BLaER1 (cell line): ENCODE measurements around the gene SNX12.
A peak's percentile ranks its signal among the peaks of the same experiment; 100 is the strongest.

Experiments
- H3K27ac ChIP-seq: shearing (Covaris generic); formaldehyde crosslinking; 2 replicates; pipeline ENCODE4 v1.8.1; 2022
- H3K27me3 ChIP-seq: shearing (Covaris generic); formaldehyde crosslinking; 2 replicates; pipeline ENCODE4 v1.8.1; 2022
- H3K36me3 ChIP-seq: shearing (Covaris generic); formaldehyde crosslinking; 2 replicates; pipeline ENCODE4 v1.8.1; 2022
- H3K4me1 ChIP-seq: shearing (Covaris generic); formaldehyde crosslinking; 2 replicates; pipeline ENCODE4 v1.8.1; 2022
- H3K4me2 ChIP-seq: shearing (Covaris generic); formaldehyde crosslinking; 2 replicates; pipeline ENCODE4 v1.8.1; 2022
- H3K4me3 ChIP-seq: shearing (Covaris generic); formaldehyde crosslinking; 2 replicates; pipeline ENCODE4 v1.8.1; 2022
- H3K9ac ChIP-seq: shearing (Covaris generic); formaldehyde crosslinking; 2 replicates; pipeline ENCODE4 v1.8.1; 2022
- H3K9me3 ChIP-seq: shearing (Covaris generic); formaldehyde crosslinking; 2 replicates; pipeline ENCODE4 v1.8.1; 2022
- H4K20me1 ChIP-seq: shearing (Covaris generic); formaldehyde crosslinking; 2 replicates; pipeline ENCODE4 v1.8.1; 2022
- Cebpa-rat ChIP-seq: shearing (Covaris generic); IDR thresholded peaks from 2 replicates; pipeline ENCODE4 v1.8.1; 2022

The SNX12 gene

DNA sequence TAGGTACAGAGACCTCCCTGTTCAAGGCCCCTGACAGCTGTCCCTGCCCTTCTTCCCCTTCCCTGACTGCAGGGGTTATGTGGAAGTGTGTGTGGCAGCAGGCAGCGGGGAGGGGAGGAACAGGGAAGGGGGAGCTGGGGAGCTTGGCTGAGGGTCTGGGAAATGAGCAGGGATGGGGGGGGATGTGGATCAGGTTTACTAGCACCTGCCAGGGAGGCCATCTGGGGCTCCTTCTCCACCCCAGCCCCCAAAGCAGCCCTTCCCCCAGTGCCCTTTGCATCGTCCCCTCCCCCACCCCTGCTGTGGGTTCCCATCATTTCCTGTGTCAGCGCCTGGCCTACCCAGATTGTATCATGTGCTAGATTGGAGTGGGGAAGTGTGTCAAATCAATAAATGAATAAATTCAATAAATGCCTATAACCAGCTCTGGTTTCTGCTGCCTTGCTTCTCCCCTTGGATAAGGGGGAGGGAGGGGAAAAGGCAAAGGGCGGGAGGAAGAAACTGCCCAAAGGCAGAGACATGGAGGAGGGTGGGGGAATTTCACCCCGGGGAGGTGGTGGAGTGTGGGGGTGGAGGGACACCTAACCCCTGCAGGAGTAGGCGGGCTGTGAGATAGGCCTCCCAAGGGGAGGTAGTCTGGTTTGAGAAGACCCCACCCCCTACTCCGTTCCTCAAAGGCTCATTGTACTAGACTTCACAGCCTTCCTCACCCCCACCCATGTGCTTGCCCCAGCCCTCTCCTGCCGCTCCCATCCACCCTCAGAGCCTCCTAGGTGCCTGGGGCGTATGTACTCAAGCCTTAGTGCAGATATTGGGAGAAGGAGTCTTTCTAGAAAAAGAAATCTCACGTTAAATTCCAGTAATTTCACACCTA, 35.2 kb upstream of the SNX12 start:
- H3K4me1 ChIP-seq: peaks cover 82% of the 10 kb centered on the region
- no peak for TF ChIP-seq Cebpa-rat
- H3K9me3 ChIP-seq: no peaks in the 10 kb centered on the region
- H3K4me2 ChIP-seq: peak overlapping the region; percentile 86
- peak overlapping the region; percentile 89 for H3K27ac ChIP-seq
- H3K9ac ChIP-seq: peak overlapping the region; percentile 80
- H3K4me3 ChIP-seq: peak overlapping the region; percentile 62
- peaks cover 9% of the 10 kb centered on the region; the same call in 1 of the 2 replicates for H4K20me1 ChIP-seq
- H3K36me3 ChIP-seq: no peaks in the 10 kb centered on the region; the same call in 1 of the 2 replicates
- peaks cover 83% of the 10 kb centered on the region for H3K27me3 ChIP-seq

- peaks cover 15% of the 10 kb centered on the region; the same call in 1 of the 2 replicates for H4K20me1 ChIP-seq
- H3K4me2 ChIP-seq: peak overlapping the region; percentile 86; the same call in 1 of the 2 replicates
- H3K9me3 ChIP-seq: no peaks in the 10 kb centered on the region
- H3K27me3 ChIP-seq: peaks cover 83% of the 10 kb centered on the region
- TF ChIP-seq Cebpa-rat: no peak
- peaks cover 82% of the 10 kb centered on the region for H3K4me1 ChIP-seq
- H3K36me3 ChIP-seq: no peaks in the 10 kb centered on the region
- peak overlapping the region; percentile 89 for H3K27ac ChIP-seq
- H3K4me3 ChIP-seq: no peak overlapping the region
- H3K9ac ChIP-seq: peak overlapping the region; percentile 80; the same call in 1 of the 2 replicates
Measured at GRCh38 chrX:71102292-71102691, 34.2 kb upstream of the SNX12 start.

GRCh38 chrX:71100581-71101505, 32.7 kb upstream of the SNX12 start:
- H3K9ac ChIP-seq: no peak overlapping the region
- TF ChIP-seq Cebpa-rat: no peak
- H3K4me2 ChIP-seq: peak overlapping the region; percentile 14; the same call in 1 of the 2 replicates
- no peak overlapping the region for H3K4me3 ChIP-seq
- peaks cover 85% of the 10 kb centered on the region for H3K27me3 ChIP-seq
- H3K27ac ChIP-seq: peak overlapping the region; percentile 89
- peaks cover 68% of the 10 kb centered on the region for H3K4me1 ChIP-seq
- no peaks in the 10 kb centered on the region for H3K36me3 ChIP-seq
- H3K9me3 ChIP-seq: no peaks in the 10 kb centered on the region
- peaks cover 15% of the 10 kb centered on the region; the same call in 1 of the 2 replicates for H4K20me1 ChIP-seq

GRCh38 chrX:71099736-71100135, 31.6 kb upstream of the SNX12 start:
- no peak overlapping the region for H3K4me3 ChIP-seq
- no peak overlapping the region for H3K27ac ChIP-seq
- no peaks in the 10 kb centered on the region for H3K36me3 ChIP-seq
- peaks cover 62% of the 10 kb centered on the region for H3K4me1 ChIP-seq
- TF ChIP-seq Cebpa-rat: no peak
- H3K27me3 ChIP-seq: peaks cover 90% of the 10 kb centered on the region
- no peak overlapping the region for H3K9ac ChIP-seq
- H3K4me2 ChIP-seq: no peak overlapping the region
- H3K9me3 ChIP-seq: no peaks in the 10 kb centered on the region
- H4K20me1 ChIP-seq: peaks cover 15% of the 10 kb centered on the region; the same call in 1 of the 2 replicates

DNA sequence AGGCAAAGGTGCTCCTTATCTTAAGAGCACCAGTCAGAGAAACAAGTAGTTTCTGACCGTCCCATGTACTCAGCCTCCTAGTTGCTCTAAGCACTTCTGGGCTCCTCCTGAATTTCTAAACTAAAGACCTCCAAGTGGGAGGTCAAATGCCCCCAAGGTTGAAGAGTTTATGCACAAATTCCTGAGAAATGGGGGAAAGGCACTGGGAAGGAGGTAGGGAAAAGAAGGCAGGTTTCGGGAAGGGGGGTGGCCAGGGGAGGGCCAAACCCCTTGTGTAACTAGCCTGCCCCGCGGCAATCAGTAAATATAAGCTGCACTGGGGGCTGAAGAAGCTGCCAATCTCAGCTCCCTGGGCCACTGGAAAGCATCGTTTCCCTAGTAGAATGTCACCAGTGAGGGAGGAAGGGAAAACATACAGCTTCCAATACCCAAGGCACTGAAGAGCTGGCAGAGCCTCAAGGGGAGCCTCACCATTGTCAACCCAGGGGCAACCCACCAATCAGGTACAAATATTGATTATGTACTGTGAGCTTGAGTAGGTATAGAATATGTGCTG, 30.9 kb upstream of the SNX12 start:
- H3K4me2 ChIP-seq: peak overlapping the region; percentile 15; the same call in 1 of the 2 replicates
- H4K20me1 ChIP-seq: peaks cover 15% of the 10 kb centered on the region; the same call in 1 of the 2 replicates
- H3K36me3 ChIP-seq: no peaks in the 10 kb centered on the region
- H3K27ac ChIP-seq: no peak overlapping the region
- no peak overlapping the region for H3K9ac ChIP-seq
- H3K9me3 ChIP-seq: no peaks in the 10 kb centered on the region
- no peak for TF ChIP-seq Cebpa-rat
- no peak overlapping the region for H3K4me3 ChIP-seq
- H3K4me1 ChIP-seq: peaks cover 58% of the 10 kb centered on the region
- peaks cover 89% of the 10 kb centered on the region for H3K27me3 ChIP-seq

GRCh38 chrX:71098302-71098701, 30.2 kb upstream of the SNX12 start:
- H3K27me3 ChIP-seq: peaks cover 90% of the 10 kb centered on the region
- no peak overlapping the region for H3K4me3 ChIP-seq
- H3K27ac ChIP-seq: no peak overlapping the region
- peaks cover 15% of the 10 kb centered on the region; the same call in 1 of the 2 replicates for H4K20me1 ChIP-seq
- H3K9ac ChIP-seq: no peak overlapping the region
- no peaks in the 10 kb centered on the region for H3K9me3 ChIP-seq
- peaks cover 55% of the 10 kb centered on the region for H3K4me1 ChIP-seq
- H3K4me2 ChIP-seq: peak overlapping the region; percentile 15; the same call in 1 of the 2 replicates
- no peak for TF ChIP-seq Cebpa-rat
- H3K36me3 ChIP-seq: no peaks in the 10 kb centered on the region

DNA sequence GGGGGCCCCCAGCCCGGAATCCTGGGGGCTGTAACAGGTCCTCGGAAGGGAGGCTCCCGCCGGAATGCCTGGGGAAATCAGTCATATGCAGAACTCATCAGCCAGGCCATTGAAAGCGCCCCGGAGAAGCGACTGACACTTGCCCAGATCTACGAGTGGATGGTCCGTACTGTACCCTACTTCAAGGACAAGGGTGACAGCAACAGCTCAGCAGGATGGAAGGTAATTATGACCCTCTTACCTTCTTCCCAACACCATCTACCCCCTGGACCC, 28.6 kb upstream of the SNX12 start:
- Histone ChIP-seq H3K36me3 (no peaks in the 10 kb centered on the region), H3K9me3 (no peaks in the 10 kb centered on the region), H3K4me3 (peak overlapping the region; percentile 70), H3K27me3 (peaks cover 91% of the 10 kb centered on the region), H3K9ac (peak overlapping the region; percentile 80), H4K20me1 (peaks cover 15% of the 10 kb centered on the region; the same call in 1 of the 2 replicates), H3K4me1 (peaks cover 39% of the 10 kb centered on the region), H3K27ac (peak overlapping the region; percentile 34; the same call in 1 of the 2 replicates), H3K4me2 (peak overlapping the region; percentile 86)
- no peak for TF ChIP-seq Cebpa-rat

DNA sequence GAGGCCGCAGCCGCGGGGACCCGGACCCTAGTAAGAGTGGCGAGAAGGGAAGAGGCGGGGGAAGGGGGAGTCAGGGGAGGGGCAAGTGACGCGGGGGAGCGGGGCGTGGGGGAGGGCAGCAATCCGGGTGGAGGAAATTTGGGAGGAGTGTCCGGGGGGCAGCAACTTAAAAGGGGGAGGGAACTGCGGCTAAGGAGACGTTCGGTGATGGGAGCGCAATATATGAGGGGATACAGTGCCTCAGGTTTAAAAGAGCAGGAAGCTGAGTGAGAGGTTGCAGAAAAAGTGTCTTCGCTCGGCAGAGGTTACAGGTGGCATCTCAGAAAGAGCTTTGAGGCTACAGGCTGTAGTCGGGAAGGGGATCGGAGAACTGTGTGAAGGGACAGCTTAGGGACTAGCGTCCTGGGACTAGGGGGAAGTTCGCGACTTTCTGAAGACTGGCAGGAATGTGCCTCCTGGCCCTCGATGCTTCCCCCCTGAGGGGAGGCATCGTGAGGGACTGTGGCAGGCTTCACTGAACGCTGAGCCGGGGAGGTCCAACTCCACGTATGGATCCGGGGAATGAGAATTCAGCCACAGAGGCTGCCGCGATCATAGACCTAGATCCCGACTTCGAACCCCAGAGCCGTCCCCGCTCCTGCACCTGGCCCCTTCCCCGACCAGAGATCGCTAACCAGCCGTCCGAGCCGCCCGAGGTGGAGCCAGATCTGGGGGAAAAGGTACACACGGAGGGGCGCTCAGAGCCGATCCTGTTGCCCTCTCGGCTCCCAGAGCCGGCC, 28.0 kb upstream of the SNX12 start:
- peak overlapping the region; percentile 86 for H3K4me2 ChIP-seq
- no peaks in the 10 kb centered on the region for H3K9me3 ChIP-seq
- peaks cover 15% of the 10 kb centered on the region; the same call in 1 of the 2 replicates for H4K20me1 ChIP-seq
- TF ChIP-seq Cebpa-rat: no peak
- peak overlapping the region; percentile 80 for H3K9ac ChIP-seq
- H3K4me1 ChIP-seq: peaks cover 33% of the 10 kb centered on the region
- H3K27me3 ChIP-seq: peaks cover 90% of the 10 kb centered on the region
- H3K27ac ChIP-seq: peak overlapping the region; percentile 34; the same call in 1 of the 2 replicates
- peak overlapping the region; percentile 70 for H3K4me3 ChIP-seq
- no peaks in the 10 kb centered on the region for H3K36me3 ChIP-seq
